Testis (tissue), 2 donors: ENCODE data around the gene RBM28.

Source experiments
- CTCF ChIP-seq, 3 experiments: fragments of 450-650 bp in 2 of 3; fragments of 200-600 bp in 1 of 3; sonication (generic) in 1 of 3; IDR thresholded peaks; one replicate each; pipeline ENCODE4 v1.5.1; 2016 to 2019; ENCODE audit warnings: antibody characterized with exemption in 3 of 3, mild to moderate bottlenecking in 2 of 3, moderate library complexity in 1 of 3
- POLR2A ChIP-seq: fragments of 450-650 bp; IDR thresholded peaks from one replicate; pipeline ENCODE4 v1.6.1; 2017; ENCODE audit warnings: antibody characterized with exemption, mild to moderate bottlenecking, moderate library complexity

GRCh38 chr7:128343554-128344430 is at the start of gene RBM28:
- TF ChIP-seq POLR2A (no peak), CTCF (IDR thresholded peaks at IDR 0.05) (no peak)
